Amniotic stem cell (primary cell): ENCODE data around the gene GIMAP8.
A peak's percentile ranks its signal among the peaks of the same experiment; 100 is the strongest.

Experiments used
- DNase-seq: peaks from one replicate; lab custom pipeline; 2025; lab: John Stamatoyannopoulos, UW

Gene GIMAP8

GRCh38 chr7:150450491-150451001 lies at the start of gene GIMAP8:
Gene GIMAP8, plus strand, starts transcription at chr7:150450630. Its CDS starts 16,069 bp downstream, at chr7:150466699.
- no peak for DNase-seq

GRCh38 chr7:150400788-150401423 lies 49.5 kb upstream of the GIMAP8 start:
- no peak for DNase-seq

- DNase-seq: no peak
Measured at GRCh38 chr7:150401424-150401790, 49.0 kb upstream of the GIMAP8 start.

- no peak for DNase-seq
Measured at GRCh38 chr7:150401861-150402631, 48.4 kb upstream of the GIMAP8 start.

- no peak for DNase-seq
Measured at GRCh38 chr7:150402671-150403321, 47.6 kb upstream of the GIMAP8 start.

GRCh38 chr7:150403376-150404171 lies 46.9 kb upstream of the GIMAP8 start:
- DNase-seq: no peak

- no peak for DNase-seq
Measured at GRCh38 chr7:150404172-150404804, 46.1 kb upstream of the GIMAP8 start.

- DNase-seq: peak; percentile 75
Measured at GRCh38 chr7:150404805-150405583, 45.4 kb upstream of the GIMAP8 start.

- DNase-seq: no peak
Measured at GRCh38 chr7:150405584-150406311, 44.7 kb upstream of the GIMAP8 start.

GRCh38 chr7:150406312-150406566 lies 44.2 kb upstream of the GIMAP8 start:
- DNase-seq: no peak

- DNase-seq: no peak
Measured at GRCh38 chr7:150406567-150407421, 43.6 kb upstream of the GIMAP8 start.

- no peak for DNase-seq
Measured at GRCh38 chr7:150407588-150408392, 42.6 kb upstream of the GIMAP8 start.

- no peak for DNase-seq
Measured at GRCh38 chr7:150408393-150409299, 41.8 kb upstream of the GIMAP8 start.

- DNase-seq: no peak
Measured at GRCh38 chr7:150409300-150410030, 41.0 kb upstream of the GIMAP8 start.

- DNase-seq: no peak
Measured at GRCh38 chr7:150410131-150410530, 40.3 kb upstream of the GIMAP8 start.

GRCh38 chr7:150410680-150411346 lies 39.6 kb upstream of the GIMAP8 start:
- DNase-seq: no peak
